ENCODE results near the gene INTS6. TPM values are rescaled to one million over a fixed set of nuclear protein-coding genes. Genes with fewer than 3 reads are reported as not detected.

Gene INTS6
- total RNA-seq, 4 donors from 2014 or later: 24.3 to 34.5 (median 28.9) TPM

GRCh38 chr13:51412431-51412830 lies 40.4 kb downstream of the INTS6 start:
- Histone ChIP-seq H3K27me3 (no peaks in the 10 kb centered on the region), H3K9me3 (no peaks in the 10 kb centered on the region), H3K27ac (replicated peaks in 1 of 4) (no peak overlapping the region), H3K36me3 (peaks cover 0 to 9% (median 7%) of the 10 kb centered on the region in 4 donors), H3K4me3 (no peak overlapping the region), H3K4me1 (peaks cover 0 to 8% (median 3%) of the 10 kb centered on the region in 4 donors)
- 97% methylated on average over 3 of the region's 3 CpGs for WGBS
- intact Hi-C loops (cut with DNase I): no loop called here
- DNase-seq (ENCODE audit: extremely low spot score): no peak
- TF ChIP-seq POLR2A (IDR thresholded peaks at IDR 0.05; ENCODE audit: low read depth) (no peak), POLR2AphosphoS5 (IDR thresholded peaks at IDR 0.05) (no peak), EP300 (IDR thresholded peaks at IDR 0.05) (no peak), CTCF (IDR thresholded peaks at IDR 0.05) (no peak)

GRCh38 chr13:51405176-51405575 lies 47.7 kb downstream of the INTS6 start:
- no peaks in the 10 kb centered on the region for H3K27me3 ChIP-seq
- peaks cover 0 to 3% (median 0%) of the 10 kb centered on the region in 4 donors for H3K4me1 ChIP-seq
- TF ChIP-seq CTCF (IDR thresholded peaks at IDR 0.05) (no peak), EP300 (IDR thresholded peaks at IDR 0.05) (no peak), POLR2AphosphoS5 (IDR thresholded peaks at IDR 0.05) (no peak), POLR2A (IDR thresholded peaks at IDR 0.05; ENCODE audit: low read depth) (no peak)
- intact Hi-C loops (cut with DNase I): no loop called here
- no peak overlapping the region for H3K27ac ChIP-seq (replicated peaks in 1 of 4)
- H3K4me3 ChIP-seq: no peak overlapping the region
- H3K36me3 ChIP-seq: no peaks in the 10 kb centered on the region
- 61% methylated on average over 2 of the region's 2 CpGs for WGBS
- H3K9me3 ChIP-seq: no peaks in the 10 kb centered on the region
- DNase-seq (ENCODE audit: extremely low spot score): no peak

GRCh38 chr13:51397262-51397941 lies 55.4 kb downstream of the INTS6 start:
- no peak overlapping the region for H3K4me3 ChIP-seq
- TF ChIP-seq POLR2AphosphoS5 (IDR thresholded peaks at IDR 0.05): peak; percentile 54 to 67
- no peak for TF ChIP-seq POLR2A (IDR thresholded peaks at IDR 0.05; ENCODE audit: low read depth)
- no peak for DNase-seq (ENCODE audit: extremely low spot score)
- 68% methylated on average over 6 of the region's 6 CpGs for WGBS
- H3K27me3 ChIP-seq: no peaks in the 10 kb centered on the region
- peaks cover 14 to 24% (median 21%) of the 10 kb centered on the region in 4 donors for H3K4me1 ChIP-seq
- peak overlapping the region; percentile 13 to 71 (median 43) for H3K27ac ChIP-seq (replicated peaks in 1 of 4)
- H3K36me3 ChIP-seq: peaks cover 0 to 6% (median 0%) of the 10 kb centered on the region in 4 donors
- intact Hi-C loops (cut with DNase I): no loop called here
- H3K9me3 ChIP-seq: no peaks in the 10 kb centered on the region

GRCh38 chr13:51396352-51396751 lies 56.5 kb downstream of the INTS6 start:
- no peaks in the 10 kb centered on the region for H3K9me3 ChIP-seq
- 84% methylated on average over 2 of the region's 2 CpGs for WGBS
- intact Hi-C loops (cut with DNase I): no loop called here
- H3K27me3 ChIP-seq: no peaks in the 10 kb centered on the region
- H3K4me3 ChIP-seq: no peak overlapping the region
- DNase-seq (ENCODE audit: extremely low spot score): no peak
- peaks cover 14 to 24% (median 21%) of the 10 kb centered on the region in 4 donors for H3K4me1 ChIP-seq
- H3K27ac ChIP-seq (replicated peaks in 1 of 4): peak overlapping the region; percentile 40 to 71 (median 43)
- H3K36me3 ChIP-seq: peaks cover 0 to 6% (median 0%) of the 10 kb centered on the region in 4 donors
- no peak for TF ChIP-seq POLR2A (IDR thresholded peaks at IDR 0.05; ENCODE audit: low read depth)
- TF ChIP-seq CTCF (IDR thresholded peaks at IDR 0.05): no peak
- no peak for TF ChIP-seq EP300 (IDR thresholded peaks at IDR 0.05)
- TF ChIP-seq POLR2AphosphoS5 (IDR thresholded peaks at IDR 0.05): no peak

GRCh38 chr13:51394724-51395123 lies 58.1 kb downstream of the INTS6 start:
- Histone ChIP-seq H3K27ac (replicated peaks in 1 of 4) (no peak overlapping the region), H3K9me3 (no peaks in the 10 kb centered on the region), H3K4me1 (peaks cover 14 to 24% (median 21%) of the 10 kb centered on the region in 4 donors), H3K27me3 (no peaks in the 10 kb centered on the region), H3K36me3 (peaks cover 0 to 3% (median 0%) of the 10 kb centered on the region in 4 donors), H3K4me3 (no peak overlapping the region)
- DNase-seq (ENCODE audit: extremely low spot score): no peak
- intact Hi-C loops (cut with DNase I): no loop called here
- no peak for TF ChIP-seq EP300 (IDR thresholded peaks at IDR 0.05)
- TF ChIP-seq POLR2AphosphoS5 (IDR thresholded peaks at IDR 0.05): no peak
- no peak for TF ChIP-seq CTCF (IDR thresholded peaks at IDR 0.05)
- TF ChIP-seq POLR2A (IDR thresholded peaks at IDR 0.05; ENCODE audit: low read depth): no peak

Measured in esophagus muscularis mucosa (tissue), 4 donors.